ENCODE data around the gene EME2.

Gene EME2

DNA sequence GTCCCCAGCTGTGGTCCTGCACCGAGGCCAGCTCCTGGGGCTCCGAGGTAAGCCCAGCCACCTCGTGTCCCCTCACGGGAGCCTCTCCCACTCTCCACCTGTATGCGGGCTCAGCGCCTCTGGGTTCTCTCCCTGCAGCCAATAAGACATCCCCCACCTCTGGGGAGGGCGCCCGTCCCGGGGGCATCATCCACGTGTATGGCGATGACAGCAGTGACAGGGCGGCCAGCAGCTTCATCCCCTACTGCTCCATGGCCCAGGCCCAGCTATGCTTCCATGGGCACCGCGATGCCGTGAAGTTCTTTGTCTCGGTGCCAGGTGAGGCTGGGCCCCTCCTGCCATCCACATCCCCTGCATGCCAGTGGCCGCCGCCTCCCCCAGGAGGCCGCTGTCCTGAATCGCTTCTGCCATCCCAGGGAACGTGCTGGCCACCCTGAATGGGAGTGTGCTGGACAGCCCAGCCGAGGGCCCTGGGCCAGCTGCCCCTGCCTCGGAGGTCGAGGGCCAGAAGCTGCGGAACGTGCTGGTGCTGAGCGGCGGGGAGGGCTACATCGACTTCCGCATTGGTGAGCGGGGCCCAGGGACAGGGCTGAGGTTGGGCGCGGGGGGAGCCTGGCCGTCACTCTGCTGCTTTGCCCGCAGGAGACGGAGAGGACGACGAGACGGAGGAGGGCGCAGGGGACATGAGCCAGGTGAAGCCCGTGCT, 4.4 kb upstream of the EME2 start:
- no peak for DNase-seq

DNA sequence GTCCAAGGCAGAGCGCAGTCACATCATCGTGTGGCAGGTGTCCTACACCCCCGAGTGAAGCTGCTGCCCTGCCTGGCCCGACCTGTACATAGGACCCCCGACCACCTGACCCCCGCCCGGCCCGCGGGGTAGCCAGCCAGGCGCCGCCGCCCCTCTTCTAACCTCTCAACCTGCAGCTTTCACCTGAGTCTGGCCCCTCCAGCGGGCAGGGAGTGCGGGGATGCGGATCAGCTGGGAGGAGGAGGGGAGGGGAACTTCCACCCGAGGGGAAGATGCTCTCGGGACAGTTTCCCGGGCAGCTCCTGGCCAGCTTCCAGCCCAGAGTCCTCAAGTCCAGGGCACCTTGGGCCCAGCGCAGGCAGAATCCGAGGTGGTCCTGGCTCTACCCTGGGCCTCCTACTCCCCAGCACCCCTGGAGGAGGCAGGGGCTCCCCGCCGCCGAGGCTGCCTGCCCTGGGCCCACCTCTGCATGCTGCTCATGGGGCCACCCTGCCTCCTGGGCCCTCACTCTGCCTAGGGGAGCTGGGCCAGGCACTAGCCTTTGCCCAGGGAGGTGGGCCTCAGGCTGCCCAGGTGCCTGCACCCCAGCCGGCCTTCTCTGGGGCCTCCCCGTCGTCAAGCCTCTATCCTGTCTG, 3.7 kb upstream of the EME2 start:
- DNase-seq = no peak

DNA sequence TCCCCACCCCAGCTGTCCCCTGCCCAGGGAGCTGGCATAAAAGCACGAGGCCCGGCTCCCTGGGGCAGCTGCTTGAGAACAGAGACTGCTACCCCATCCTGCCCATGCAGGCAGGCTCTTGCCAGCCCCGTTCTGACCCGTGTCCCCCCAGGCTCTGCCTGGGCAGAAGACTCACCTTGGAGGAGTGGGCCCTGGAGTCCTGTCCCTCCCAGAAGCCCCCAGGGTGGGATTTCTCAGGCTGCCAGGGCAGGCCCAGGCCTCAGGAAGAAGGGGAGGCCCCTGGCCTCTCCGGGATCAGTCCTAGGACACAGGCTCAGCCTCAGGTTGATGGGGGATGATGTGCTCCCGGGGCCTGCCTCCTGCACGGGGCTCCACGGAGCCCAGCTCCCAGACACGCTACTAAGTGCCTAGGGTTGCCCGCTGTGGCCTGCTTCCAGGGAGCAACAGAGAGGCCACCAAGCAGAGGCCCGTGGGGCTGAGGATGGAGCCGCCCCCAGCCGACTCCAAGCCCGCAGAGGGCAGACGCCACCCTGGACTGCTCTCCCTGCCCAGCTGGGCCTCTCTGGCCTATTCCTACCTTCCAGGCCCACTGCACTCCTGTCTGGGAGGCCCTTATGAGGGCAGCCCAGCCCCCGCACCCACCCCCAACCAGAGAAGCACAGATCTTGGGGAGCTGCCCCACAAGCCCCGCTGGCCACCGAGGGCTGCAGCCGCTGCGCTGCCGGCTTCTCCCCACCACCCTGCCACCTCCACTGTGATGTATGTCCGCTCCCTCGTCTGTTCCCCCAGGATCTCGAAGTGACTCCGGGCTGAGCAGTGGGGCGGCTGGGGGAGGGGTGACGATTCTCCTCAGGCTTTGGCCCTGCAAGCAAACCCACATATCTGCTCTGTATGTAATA, 3.0 kb upstream of the EME2 start:
- no peak for DNase-seq

DNA sequence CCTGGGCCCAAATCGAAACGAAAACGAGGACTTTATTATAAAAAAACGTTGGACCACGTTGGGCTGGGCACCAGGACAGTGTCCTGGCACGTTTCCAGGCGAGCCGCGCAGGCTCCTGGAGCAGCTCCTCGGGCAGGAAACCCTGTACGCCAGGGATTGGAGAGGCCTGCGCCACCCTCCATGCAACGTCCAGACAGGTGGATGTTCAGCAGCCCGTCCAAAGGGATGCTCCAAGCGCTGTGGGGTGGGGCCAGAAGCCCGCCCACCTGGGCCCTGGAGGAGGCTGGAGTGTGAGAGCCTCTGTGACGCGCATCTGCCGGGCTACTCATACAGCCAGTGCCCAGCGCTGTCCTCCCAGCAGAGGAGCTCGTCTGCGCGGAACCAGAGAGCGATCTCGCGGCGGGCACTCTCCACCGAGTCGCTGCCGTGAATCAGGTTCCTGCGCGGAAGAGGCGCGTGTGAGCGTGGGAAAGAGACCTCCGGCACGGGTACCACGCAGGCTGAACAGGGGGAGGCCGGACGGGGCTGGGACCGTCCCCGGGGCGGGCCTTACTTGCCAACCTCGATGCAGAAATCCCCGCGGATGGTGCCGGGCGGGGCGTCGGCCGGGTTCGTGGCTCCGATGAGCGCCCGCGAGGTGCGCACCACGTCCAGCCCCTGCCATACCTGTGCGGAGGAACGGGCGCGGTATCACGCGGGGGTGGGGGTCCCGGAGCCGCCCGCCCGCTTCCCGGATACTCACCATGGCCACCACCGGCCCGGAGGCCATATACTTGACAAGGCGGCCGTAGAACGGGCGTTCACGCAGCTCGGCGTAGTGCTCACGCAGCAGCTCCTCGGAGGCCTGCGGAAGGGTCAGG, 2.1 kb upstream of the EME2 start:
- peak; percentile 38 for DNase-seq

DNA sequence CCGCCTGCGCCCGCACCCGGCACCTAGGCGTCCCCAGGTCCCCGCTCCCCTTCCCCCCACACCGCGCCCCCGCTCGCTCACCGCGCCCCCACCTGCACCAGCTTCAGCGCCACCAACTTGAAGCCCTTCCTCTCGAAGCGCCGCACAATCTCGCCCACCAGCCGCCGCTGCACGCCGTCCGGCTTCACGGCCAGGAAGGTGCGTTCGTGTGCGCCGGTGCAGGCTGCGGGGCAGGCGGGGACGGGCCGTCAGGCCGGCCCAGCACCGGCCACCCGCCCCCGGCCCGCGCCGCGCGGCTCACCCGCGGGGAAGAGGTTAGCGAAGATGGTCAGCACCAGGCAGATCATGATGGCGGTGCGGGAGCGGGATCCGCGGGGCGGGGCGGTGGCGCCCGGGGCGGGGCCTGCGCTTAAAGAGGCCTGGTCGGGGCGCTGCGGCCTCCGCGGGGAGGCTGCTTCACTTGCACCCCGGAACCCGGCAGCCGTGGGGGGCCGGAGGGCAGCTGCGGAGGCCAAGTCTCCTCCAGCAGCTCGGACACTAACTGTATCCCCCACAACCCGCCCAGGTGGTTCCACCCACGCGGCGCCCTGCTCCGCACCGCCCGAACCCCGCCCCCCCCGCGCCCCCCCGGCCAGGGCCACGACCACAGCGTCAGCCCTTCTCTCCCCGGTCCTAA, 1.3 kb upstream of the EME2 start, which contains the start of gene NME3:
TSS of gene NME3 (minus strand) at position 356 of the 676 bp plus-strand sequence. CDS start at position 347, 9 bp downstream.
- DNase-seq = no peak

DNA sequence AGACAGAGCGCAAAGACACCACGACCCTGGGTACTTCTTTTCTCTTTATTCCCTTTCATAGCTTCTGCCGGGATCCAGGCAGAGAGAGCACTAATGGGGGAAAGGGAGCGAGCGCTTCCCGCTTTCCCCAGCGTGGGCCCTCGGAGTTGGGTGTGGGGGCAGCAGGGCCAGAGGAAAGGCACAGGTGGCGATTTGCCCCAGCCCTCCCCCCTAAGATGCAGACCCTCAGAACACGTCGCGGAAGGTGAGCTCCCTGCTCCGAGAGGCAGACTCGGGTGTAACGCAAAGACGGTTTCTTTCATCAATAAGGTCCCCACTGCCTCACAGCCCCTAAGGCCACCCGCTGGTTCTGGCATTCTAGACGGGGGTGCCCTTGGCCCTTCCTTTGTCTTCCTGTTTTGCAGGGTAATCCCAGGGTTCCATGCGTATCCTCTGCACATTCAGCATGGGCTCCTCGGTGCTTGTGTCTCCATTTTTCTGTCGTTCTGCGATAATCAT, 697 bp upstream of the EME2 start:
- no peak for DNase-seq

DNA sequence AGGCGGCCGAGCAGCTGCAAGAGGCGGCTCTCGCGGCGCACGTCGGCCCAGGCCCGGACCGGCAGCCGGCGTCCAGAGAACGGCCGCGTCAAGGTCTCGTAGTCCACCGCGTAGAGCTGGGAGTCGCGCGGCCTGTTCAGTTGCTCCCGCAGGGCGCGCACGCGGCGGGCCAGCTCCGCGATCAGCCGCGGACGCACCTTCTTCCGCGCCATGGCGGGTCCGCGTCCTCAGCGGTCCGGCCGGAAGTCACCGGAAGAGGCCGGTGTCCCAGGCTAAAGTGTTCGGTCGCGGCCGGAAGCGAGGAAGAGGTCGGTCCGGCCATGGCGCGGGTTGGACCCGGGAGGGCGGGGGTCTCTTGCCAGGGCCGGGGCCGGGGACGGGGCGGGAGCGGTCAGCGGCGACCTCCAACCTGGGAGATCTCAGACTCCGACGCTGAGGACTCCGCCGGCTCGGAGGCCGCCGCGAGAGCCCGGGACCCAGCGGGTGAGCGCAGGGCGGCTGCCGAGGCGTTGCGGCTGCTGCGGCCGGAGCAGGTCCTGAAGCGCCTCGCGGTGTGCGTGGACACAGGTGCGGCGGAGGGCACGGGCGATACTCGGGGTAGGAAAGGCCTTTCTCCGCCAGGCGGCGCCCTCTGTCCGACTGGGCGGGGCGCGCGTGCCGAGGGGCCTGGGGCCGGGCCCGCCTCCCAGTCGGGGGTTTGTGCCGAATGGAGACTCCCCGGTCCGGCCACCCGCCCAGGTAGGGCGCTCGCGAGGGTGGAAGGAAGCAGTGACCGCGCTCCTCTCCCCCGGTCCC, 495 bp downstream of the EME2 start, which contains the start of gene MRPS34:
TSS of gene MRPS34 (minus strand) at position 227 of the 795 bp plus-strand sequence. CDS start at position 212, 15 bp downstream.
- peak; percentile 48 for DNase-seq

DNA sequence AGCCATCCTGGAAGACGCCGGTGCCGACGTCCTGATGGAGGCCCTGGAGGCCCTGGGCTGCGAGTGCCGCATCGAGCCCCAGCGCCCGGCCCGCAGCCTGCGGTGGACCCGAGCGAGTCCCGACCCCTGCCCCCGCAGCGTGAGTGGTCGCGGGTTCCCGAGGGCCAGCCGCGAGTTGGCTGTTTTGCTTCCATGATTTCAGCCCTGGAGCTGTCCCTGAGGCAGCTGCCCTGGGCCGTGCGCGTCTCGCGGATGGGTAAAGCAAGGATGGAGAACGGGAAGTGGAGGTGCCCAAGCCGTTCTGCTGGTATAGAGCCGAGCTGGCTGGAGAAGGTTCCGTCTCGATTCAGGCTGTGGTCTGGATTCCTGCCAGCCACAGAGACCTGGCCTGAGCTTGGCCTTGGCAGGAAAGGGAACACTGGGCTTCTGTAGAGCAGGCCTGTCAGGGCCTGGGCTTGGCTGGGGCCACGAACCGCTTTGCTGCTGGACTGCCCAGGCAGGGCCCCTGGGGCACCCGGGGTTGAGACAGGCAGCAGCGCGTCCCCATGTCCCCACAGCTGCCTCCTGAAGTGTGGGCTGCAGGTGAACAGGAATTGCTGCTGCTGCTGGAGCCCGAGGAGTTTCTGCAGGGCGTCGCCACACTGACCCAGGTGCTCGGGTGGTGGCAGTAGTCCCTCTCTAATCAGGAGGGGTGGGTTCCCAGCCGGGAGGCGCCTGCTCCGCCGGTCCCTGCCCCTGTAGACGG, 1.3 kb downstream of the EME2 start:
- DNase-seq = no peak

DNA sequence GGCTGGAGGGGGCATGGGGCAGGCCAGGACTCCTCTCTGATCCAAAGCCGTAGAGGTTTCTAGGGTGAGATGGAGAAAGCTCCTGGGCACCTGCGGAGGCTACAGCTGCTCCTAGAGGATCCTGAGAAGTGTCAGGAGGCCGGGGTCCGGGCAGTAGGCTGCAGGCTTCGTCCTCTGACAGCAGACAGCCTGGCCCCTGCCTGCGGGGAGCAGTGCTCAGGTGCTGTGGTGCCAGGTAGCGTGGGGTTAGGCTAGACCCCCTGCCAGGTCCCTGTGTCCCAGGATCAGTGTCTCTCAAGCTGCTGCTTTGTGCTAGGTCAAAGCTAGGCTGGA, 1.8 kb downstream of the EME2 start:
- no peak for DNase-seq

DNA sequence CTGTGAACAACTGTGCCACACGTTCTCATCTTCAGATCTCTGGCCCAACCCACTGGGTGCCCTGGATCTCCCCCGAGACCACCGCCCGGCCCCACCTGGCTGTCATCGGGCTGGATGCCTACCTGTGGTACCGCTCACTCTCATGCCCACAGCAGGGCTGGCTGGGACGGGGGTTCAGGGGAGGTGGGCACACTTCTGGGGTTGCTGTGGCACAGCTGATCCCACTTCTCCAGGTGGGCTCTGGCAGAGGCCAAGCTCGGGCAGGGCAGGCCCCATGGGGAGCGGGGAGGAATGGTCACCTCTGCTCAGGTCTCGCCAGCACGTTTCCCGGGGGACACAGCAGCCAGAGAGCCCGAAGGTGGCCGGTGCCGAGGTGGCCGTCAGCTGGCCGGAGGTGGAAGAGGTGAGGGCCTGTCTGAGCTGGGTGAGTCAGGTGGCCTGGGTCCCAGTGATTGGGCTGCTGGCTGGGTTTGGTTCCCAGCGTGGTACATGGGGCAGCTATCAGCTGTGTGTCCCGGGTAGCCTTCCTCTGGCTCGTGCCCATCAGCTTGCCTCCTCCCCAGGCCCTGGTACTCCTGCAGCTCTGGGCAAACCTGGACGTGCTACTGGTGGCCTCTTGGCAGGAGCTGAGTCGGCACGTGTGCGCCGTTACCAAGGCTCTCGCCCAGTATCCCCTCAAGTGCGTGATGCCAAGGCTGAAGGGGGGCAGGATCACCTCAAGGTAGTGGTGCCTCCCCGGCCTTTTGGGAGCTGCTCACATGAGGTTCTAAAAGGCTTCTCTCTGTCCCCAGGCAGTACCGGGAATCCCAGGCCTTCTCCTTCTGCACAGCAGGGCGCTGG, 2.6 kb downstream of the EME2 start:
- no peak for DNase-seq

DNA sequence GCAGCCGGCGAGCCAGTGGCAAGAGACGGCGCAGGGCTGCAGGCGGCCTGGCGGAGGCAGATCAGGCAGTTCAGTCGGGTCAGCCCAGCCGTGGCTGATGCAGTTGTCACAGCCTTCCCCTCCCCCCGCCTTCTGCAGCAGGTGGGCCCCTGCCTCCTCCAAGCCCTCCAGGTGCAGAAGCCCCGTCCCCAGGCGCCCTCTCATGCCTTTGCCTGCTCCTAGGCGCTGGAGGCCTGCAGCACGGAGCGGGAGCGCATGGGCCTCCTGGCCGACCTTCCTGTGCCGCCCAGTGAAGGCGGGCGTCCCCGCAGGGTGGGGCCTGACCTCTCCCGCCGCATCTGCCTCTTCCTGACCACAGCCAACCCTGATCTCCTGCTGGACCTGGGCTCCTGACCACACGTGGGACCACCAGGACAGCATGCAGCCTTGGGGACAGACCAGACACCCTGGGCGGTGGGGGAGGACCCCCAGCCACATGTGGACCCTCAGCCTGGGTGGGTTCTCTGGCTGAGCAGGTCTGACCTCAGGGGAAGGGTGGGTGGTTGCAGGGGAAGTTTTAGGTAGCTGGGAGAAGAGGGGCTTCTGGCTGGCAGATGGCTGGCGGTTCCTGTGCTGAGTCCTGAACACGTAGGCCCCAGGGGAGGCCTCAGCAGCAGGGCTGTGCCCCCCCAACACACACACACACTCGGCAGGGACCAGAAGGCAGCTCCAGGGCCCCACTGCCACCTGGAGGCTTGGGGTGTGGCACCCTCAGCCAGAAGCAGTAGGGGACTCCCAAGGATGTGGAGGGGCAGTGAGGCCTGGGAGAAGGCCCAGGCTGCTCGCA, 3.4 kb downstream of the EME2 start:
- no peak for DNase-seq

DNA sequence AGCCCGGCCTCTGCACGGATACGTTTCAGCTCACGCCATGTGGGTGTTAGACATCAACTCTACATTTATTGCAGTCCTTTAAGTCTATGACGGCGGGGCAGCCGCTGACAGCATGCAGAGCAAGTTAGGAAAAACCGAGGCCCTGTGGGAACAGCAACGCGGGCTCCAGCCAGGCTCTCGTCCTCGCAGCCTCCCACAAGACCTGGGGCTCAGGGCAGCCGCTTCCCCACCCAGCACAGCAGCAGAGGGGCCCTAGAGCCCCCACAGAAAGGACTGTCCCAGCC, 4.0 kb downstream of the EME2 start:
- DNase-seq = no peak

DNA sequence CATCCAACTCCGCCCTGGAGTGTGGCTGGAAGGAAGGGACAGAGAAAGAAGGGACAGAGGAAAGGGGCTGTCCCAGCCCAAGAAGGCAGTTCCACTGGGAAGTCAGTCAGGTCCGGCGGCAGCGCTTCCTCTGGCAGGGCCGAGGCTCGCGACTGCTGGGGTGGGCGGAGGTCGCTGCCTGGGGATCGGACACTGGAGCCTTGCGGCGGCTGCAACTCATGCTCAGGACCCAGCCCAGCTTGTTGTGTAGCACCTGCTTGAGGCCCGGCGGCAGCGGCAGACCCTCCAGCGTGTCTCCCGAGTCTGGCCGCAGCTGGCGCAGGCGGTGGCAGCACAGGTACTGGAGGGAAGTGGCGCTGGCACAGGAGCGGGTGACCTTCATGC, 4.4 kb downstream of the EME2 start:
- no peak for DNase-seq

DNA sequence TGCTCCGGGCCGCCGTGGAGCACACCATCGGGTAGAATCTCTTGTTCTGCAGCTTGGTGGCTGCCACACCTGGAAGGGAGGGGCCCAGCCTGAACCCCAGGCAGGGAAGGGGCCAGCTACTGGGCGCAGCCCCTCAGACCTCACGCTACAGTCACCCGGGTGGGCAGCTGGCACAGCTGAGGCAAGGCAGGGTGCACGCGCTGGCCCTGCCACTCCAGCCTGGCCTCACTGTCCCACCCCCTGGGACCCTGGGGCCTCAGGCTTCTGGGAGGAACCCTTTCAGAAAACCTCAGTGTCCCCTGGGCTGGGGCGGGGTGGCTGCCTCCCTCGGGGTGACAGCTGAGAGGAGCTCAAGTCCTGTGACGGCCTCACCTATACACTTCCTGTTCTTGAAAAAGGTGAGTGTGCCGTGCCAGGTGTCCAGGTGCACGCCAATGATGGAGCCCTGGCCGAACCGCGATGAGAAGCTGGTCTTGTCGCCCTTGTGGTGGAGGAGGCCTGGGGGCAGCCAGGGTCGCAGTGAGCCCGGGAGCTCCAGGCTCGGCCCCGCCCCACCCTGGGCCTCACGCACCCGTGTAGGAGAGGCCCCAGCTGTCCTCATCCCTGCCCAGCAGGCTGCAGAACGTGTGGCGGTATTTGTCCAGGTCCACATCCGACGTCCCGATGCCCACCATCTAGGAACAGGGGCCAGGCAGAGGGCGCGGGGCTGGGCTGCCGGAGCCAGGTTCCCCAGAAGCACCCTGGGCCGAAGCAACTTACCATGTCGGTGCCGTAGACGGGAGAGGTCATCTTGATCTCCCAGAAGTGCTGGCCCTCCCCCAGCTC, 5.0 kb downstream of the EME2 start:
- DNase-seq = no peak

DNA sequence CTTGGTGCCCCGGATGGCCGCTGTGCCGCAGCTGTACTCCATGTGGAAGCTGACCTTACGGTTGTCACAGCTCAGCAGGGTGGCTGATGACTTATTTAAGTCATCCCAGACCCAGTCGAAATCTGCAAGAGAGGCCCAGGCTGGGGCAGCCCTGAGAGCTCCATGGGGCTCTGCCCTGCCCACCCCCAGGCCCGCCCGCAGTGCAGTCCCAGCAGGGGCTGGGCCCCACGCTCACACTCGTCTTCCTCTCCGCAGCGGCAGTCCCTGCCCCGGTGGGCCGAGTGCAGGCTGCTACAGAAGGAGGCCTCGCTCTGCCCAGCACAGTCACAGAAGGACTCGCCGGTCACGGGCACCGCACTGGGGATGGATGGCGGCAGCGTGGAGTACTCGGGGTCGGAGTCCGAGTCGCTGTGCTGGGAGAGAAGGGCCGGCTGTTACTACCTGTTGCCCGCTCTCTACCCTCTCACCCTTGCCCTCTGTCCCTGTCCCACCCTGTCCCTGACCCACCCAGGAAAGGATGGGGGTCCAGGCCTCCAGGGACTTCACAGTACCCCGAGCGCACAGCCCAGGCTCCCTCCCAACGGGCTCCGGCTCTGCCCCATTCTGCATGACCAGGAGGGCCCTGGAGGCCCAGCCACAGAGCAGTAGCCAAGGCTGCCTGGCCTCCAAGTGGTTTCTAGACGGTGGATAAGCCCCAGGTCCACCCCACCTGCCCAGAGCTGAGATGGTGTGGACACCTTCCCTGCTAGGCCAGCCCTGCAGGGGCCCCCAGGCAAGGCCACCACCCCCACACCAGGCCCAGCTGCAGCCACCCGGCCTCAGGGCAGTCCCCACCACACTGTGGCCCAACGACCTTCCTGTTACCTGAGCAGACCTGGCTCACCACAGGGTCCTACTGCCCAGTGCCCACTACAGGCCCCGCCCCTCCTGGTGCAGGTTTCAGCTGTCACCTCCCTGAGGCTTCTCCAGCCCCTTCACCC, 5.9 kb downstream of the EME2 start:
- DNase-seq = no peak

DNA sequence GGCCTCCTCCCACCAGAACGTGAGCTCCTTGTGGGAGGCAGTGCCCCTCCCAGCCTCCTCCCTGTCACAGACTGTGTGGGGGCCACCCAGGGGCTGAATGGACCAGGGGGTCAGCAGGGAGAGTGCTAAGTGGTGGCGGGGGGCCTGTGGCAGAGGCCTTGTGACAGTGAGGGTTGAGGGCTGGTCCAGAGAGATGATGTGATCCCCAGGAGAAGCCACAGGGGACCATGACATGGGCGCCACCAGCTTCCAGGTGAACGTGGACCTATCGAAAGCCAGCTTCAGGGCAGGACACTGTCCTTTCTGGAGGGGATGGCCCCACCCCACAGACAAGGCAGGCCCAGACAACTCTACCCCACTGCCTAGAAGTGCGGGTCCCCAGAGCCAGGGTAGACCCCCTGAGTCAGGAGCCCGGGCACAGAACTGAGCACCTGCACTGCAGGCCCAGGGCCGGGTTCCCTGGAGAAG, 6.7 kb downstream of the EME2 start:
- DNase-seq = no peak

All from NCI-H2081 treated with DMSO at 0.1 percent for 48 hours (cell line).